NOMO-1 treated with DMSO at 0.1 percent for 48 hours (cell line): Measurements from ENCODE around the gene TTC39B.

Experiments used
- DNase-seq: peaks from one replicate; lab custom pipeline; 2025; ENCODE audit not compliant: unreplicated experiment; lab: John Stamatoyannopoulos, UW

TTC39B gene

DNA sequence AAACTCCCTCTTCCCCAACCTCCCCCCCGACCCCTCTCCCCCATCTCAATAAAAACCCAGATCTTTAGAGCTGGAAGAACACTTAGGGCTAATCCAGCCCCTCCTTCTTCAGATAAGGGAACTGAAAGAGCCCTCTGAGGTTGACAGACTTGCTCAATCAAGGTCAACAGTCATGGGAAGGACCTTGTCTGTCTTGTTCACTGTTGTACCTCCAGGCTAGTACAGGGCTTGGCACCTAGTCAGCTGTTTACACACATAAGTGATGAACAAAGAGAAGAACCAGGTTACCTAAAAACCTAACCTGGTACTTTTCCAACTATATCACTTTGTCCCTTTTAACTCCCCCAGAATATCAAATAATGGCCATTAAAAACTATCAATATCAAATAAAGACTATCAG lies 2.4 kb downstream of the TTC39B start:
- peak; percentile 58 for DNase-seq

DNA sequence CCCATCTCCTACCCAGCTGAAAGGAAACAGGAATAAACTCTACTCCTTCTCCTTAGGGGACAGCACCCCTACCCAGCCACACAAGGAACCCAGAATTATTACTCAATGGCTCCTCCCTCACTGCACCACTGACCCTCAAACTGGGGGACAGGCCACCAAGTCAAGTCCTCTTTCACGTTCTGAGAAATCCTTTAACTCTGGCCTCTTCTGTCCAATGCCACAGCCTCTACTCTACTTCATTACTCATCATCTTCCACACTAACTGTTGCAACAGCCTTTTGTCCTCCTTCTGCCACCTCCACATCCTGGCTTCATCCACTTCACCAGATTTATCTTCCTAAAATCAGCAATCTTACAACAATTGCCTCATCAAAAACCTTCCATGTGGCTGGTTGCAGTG lies 6.8 kb downstream of the TTC39B start:
- DNase-seq: no peak

DNA sequence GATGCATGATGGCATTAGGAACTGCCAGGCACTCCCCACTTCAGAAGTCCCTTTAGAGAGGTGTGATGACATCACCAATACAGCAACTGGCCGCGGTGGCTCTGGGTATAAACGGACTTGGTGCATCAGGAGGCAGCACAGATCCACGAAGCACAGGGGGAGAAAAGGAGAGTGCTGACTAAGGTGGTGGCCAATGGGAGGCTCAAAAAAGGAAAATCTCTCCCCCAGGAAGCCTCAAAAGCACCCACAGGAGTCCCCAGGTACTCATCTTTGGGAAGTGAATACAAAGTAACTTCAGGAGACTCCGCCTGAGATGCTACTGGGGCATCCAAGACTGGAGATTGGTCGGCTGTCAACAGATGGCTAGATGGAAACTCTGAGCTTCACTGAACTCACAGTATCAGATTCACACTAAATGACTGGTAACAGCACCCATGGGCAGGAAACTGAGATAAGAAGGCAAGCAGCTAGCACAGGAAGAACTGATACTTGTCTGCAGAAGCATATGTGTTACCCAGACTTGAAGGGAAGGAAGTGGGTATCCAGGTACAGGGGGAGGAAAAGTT lies 7.6 kb downstream of the TTC39B start:
- DNase-seq: no peak

DNA sequence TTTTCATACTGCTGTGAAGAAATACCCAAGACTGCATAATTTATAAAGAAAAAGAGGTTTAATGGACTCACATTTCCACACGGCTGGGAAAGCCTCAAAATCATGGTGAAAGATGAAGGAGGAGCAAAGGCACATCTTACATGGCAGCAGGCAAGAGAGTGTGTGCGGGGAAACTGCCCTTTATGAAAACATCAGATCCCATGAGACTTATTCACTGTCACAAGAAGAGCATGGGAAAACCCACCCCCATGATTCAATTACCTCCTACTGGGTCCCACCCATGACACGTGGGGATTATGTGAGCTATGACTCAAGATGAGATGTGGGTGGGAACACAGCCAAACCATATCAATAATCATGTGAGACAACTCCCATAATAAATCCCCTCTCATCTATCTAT lies 8.7 kb downstream of the TTC39B start:
- DNase-seq: no peak

DNA sequence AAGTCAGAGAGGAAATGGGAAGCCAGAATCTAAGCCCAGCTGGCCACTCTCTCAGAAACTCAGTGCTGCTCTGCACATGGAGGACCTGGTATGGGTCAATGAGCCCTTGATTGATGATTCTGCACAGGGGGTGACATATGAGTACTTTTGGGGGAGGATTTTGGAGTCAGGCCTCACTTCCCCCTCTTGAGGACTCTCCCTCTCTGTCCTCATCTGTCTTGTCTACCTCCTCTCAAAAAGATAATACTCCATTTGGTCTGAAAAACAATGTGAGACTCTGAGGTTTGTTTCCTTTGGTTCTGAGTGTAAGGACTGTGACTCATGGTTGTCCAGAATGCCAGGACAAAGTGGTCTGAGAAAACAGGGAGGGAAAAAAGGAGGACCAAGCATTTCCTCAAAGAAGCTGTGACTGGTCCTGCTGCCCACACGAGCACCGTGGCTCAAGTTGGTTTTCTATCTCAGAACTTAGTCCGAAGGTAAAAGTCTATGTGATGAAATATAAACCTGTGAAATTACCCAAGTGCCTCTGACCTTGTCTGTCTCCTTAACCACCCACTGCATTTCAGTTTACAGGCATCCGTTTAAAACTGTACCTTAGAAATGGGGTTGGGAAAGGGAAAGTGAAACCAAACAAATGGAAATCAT lies 11.1 kb downstream of the TTC39B start:
- peak; percentile 2 for DNase-seq

DNA sequence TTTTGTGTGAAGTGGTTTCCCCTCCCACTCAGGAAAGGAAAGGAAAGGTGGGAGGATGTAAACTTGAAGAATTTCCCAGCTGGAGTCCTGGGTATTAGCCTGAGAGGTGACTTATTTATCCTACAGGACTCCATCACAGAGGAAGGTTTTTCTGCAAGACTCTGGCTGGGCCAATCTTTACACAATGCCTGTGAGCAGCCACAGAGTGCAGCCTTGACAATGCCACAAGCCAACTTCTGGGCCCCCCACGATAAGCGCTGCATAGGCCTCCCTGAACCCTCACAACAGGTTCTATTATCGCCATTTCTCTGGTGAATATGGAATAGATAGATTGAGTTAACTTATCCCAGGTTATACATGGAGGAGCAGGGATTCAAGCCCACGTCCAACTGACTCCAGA lies 12.4 kb downstream of the TTC39B start:
- no peak for DNase-seq

DNA sequence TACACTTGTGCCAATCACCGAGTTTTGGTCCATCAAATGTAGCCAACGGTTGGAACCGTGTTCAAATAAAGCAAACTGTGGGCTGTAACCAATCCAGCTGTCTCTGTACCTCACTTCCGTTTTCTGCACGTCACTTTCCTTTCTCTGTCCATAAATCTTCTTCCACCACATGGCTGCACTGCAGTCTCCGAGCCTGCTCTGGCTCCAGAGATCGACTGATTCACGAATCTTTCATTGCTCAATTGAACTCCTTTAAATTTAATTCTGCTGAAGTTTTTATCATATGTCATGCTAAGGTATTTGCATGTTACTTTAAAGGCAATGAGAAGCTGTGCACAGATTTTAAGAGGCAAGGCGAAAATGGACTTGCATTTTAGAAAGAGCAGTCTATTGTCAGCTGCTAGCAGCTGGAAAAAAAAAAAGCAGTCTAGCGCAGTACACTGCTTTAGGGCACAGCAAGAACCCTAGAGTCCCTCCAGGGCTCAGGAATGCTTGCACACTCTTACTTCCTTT lies 13.2 kb downstream of the TTC39B start:
- peak; percentile 43 for DNase-seq

DNA sequence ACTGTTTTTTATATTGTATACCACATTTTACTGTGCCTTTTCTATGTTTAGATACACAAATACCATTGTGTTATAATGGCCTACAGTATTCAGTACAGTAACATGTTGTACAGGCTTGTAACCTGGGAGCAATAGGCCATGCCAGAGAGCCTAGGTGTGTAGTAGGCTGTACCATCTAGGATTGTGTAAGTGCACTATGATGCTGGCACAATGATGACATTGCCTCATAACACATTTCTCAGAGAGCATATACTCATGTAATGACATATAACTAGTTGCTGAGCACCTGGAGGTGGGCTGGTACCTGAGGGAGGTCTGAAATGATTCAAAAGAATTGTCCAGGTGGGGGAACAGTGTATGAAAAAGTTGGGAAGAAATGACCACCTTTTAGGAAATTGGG lies 13.9 kb downstream of the TTC39B start:
- no peak for DNase-seq

DNA sequence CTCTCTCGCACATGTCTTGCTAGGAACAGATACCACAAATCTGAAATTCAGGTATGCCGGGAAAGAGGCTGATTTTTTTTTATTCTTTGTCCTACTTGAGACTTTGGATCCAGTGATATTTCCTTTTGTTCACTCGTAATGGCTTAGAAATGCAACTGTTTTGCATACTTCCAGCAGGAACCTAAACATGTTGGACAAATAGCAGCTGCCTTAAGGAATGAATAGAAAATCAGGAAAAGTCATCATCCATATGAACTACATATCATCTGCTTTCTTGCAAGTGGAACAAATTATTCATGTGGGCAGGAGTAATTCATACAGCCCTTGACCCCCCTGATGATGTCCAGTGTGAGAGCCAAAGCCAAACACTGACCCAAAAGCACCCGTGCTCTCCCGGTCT lies 17.4 kb downstream of the TTC39B start:
- DNase-seq: no peak

DNA sequence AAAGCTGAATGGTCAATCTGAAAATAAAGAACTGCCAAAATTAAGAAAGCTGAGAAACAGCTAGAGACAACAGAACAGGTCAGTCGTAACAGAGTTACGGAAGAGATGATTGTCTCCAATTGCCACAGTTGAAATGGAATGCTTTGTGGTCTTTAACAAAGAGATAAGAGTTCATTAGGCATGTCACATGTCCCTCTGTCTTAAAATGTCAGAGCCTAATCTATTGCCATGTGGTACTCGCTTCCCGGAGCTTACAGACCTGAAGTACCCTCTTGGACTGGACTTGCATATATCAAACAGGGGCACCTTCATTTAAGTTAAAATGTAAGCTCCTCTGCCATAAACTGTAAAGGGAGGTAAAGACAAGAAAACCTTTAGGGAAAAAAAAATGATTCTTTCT lies 19.7 kb downstream of the TTC39B start:
- no peak for DNase-seq

DNA sequence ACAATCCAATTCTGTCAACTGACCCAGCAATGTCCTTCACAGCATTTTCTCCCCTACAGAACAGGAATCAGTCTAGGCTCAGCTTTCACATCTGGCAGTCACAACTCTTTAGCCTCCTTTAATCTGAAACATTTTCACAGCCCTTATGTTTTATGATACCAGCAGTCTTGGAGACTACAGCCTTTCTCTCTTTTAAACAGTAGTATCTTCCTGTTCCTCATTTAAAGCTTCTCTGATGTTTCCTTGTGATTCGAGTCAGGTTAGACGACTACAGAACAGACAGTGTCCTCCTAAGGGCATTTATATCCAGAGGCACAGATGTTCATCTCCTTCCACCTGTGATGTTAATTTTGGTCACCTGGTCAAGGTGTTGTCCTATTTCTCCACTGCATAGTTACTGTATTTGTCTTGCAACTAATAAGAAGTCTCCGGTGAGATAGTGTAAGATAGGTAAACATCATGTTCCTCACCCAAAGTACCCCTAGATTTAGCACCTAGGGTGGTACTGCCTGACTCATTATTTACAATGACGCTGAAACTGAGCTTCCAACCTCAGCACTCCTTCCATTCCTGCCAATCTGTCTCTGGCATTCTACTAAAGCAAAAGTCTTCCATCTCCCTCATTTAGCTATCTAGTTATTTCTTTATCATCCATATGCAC lies 20.7 kb downstream of the TTC39B start:
- peak; percentile 4 for DNase-seq

DNA sequence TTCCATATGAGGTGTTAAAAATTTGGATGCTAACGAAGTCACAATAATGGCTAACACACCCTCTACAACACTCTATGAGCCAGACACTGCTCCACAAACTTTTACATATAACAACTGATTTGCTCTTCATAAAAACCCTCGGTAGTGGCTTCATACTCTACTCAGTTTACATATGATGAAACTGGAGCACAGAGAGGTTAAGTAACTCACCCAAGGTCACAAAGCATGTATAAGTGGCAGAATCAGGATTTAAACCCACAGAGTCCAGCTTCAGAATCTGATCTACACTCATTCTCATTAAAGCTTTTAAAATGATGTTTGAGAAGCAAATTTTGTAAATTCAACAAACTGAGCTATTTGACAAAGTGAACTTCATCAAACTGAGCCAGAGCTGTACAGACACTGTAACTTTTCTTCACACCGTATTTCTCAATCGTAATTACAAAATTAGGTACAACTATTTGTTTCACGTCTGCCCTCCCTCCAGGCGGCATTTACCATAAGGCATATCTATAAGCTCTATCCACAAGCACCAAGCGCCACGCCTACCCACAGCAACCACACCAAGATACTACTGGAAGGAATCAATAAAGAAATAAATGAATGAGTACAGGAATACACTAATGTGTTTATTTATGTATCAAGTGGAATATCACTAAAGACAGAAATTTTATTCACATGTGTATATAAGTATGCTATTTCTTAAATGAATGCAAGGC lies 24.3 kb downstream of the TTC39B start:
- DNase-seq: no peak

DNA sequence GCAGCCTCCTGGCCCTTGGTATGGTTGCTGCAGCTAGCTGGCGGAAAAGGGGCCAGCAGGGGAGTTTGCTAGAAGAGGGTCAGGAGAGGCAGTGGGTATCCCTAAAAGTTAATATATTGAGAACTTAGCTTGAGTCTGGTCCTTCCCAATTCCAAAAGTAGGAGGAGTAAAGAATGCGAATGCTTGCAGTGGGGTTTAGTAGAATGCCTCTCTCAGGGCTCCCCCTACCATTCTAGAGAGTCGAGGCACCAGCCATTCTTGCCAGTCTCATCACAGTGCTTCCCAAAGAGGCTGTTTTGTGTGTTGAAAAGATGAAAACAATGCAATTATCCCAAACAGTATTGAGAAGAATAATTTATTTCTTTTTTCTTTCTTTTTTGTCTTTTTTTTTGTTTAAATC lies 26.4 kb downstream of the TTC39B start:
- no peak for DNase-seq

DNA sequence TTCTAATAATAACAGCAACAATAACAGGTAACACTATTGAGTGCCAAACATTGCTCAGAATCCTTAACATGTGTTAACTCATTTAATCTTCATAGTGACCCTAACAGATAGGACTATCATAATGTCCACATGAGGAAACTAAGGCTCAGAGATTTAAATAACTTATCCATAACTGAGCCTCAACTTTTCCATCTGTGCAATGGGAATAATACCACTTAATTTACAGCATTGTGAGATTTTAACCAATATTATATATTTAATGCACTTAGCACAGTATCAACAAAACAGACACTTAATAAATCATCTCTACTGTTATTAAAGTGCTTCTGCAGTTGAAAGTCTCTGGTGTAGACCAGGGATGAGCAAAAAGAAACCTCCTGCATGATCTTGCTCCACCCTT lies 28.2 kb downstream of the TTC39B start:
- DNase-seq: no peak

DNA sequence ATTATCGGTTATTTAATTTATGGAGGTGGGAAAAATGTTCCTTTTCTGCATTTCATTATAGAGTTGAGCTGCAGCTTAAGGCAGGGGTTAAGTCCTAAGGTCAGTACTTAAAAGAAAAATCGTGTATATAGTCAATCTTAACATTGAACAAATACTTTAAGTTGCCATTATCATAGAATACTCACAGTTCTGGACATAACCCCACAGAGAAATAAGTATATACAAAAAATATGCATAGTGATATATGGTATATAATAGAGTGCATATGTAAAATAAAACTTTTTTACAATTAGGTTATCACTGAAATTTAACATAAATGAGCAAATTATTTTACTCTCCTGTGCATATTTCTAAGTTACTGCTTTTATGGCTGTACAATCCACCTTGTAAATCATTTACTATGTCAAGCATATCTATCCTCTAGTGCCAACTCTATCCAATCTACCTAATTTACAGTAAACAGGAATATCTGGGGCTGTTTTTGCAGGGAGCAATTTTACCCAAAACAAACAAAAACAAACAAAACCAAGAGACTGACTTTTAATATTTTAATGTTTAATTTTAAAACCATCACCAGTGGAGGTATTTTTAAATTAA lies 28.8 kb downstream of the TTC39B start:
- DNase-seq: no peak

DNA sequence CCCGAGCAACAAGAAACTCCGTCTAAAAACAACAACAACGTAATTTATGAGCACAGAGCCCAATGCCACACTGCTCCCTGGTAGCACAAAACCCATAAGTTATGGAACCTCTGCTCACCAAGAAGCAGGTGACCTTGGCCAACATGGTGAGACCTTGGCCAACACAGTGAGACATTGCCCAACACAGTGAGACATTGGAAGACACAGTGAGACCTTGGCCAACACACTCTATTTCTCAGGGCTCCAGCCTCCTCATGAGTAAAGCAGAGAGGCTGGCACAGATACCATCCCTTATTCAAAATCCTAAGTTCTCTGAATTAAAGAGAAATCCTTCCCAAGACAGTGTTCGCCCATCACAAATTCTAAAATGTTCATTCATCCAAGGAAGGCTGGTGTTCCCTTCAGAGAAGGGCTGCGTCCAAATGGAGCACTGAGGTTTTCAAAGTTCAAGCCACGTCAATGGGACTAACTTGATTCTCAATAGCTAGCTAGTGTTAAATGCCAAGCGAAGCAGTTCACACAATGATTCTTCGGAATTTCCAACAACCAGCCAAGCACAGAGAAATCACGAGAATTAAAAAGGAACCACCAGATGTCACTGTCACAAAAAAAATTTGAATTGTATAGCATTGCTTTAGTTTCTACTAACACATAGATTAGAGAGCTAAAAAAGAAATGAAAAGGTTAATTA lies 29.5 kb downstream of the TTC39B start:
- DNase-seq: no peak

DNA sequence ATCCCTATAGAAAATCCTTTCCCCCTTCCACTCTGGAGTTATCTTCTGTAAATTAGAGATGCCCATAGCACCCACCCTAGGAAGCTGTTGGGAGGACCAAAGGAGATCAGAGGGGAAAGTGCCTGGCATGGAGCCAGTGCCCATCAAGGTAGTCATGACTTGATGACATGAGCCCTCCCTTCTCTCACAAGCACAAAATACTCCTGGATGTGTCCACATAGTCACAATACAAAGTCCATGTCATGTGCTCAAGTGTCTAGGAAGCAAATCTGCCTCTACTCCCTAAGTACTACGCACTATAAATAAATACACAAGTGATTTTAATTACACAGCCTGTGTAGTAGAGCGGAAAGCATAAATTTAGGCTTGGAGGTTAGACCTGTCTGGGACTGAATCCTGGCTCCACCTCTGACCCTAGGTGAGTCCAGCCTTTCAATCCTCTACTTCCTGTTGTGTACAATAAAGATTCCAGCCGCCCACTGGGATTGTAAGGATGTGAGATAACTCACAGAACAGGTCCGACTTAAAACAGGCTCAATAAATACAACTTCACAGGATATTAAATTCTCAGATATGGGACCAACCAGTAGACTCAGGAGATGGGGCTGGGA lies 30.6 kb downstream of the TTC39B start:
- no peak for DNase-seq

DNA sequence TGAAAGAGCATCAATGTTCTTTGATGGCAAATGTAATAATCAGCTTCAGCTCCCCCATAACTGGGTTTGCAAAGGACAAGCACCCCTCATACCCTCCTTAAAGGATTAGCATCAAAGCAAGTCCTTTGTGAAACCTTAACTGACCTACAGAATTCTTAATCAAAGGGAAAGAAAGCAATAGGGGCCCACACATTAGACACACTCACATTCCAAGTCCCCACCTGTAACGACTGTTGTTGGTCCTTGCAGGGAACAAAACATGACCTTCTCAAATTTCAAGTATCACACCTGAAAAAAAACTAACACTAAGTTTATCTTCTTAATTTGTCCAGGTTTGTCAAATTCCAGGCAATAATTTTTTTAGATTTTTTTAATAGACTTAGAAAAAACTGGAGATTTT lies 32.6 kb downstream of the TTC39B start:
- no peak for DNase-seq

DNA sequence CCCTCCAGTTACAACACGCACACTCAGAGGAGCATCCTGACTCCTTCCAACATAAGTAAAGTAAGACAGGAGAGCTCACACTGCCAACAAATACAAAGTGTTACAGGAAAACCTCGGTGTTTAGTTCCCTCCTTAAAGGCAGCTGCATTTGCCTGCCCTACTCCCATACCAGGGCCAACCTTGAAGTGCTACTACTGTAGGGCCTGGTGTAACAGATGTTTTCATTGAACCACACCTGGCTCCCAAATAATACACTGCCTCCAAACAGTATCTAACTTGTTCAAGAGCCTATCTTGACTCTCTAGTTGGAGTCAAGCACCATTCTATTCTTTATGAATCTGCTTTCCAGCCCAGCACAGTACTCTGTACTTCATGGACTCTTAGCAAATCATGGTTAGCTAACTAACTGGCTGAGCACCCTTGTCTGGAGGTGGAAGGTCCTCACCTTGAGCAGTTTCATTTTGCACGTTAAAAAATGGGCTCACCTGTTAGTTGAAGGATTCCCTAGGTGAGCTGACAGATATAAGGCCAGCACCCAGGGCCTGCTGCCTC lies 34.6 kb downstream of the TTC39B start:
- no peak for DNase-seq

DNA sequence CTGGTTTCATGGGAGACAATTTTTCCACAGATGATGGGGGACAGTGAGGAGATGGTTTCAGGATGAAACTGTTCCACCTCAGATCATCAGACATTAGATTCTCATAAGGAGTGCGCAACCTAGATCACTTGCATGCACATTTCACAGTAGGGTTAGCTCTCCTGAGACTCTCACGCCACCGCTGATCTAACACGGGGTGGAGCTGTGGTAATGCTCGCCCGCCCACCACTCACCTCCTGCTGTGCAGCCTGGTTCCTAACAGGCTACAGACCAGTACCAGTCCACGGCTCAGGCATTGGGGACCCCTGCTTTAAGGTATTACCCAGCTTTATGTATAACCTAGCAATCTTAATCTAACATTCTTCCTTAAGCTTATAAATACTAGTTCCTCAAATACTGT lies 35.6 kb downstream of the TTC39B start:
- no peak for DNase-seq
